ENCODE measurements around the gene DCDC2B.
A peak's percentile ranks its signal among the peaks of the same experiment; 100 is the strongest.

DCDC2B gene

DNA sequence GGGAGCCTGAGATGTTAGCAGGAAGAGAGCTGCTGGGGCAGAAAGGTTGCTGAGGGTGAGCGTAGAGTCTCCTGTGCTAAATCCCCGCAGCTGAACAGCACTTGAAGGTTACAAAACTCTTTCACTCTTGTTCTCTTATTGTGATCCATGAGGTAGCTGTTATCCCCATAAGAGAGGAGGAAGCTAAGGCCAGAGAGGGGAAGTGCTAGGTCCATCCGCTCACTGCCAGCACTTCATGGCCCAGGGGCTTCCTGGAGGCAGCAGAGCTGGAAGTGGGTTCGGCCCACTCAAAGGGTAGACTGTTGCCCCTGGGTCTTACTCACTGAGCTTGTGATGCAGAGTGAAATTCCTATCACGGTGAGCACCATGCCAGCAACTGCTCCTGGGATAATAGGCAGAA lies 7.7 kb downstream of the DCDC2B start:
- no peaks in the 10 kb centered on the region for H3K27me3 ChIP-seq (ENCODE audit: control insufficient read depth in 3 of 3, insufficient read depth in 3 of 3, low read depth in 1 of 3, low read length in 3 of 3)
- no peak overlapping the region for H2BK15ac ChIP-seq (ENCODE audit: low read length)
- H3K36me3 ChIP-seq (replicated peaks in 1 of 2; ENCODE audit: control insufficient read depth in 2 of 2, insufficient read depth in 2 of 2, low read length in 2 of 2), result peaks cover 22 to 50% of the 10 kb centered on the region in 2 donors
- no peak overlapping the region for H3K4me3 ChIP-seq (ENCODE audit: low read length in 2 of 2)
- no peak overlapping the region for H3K27ac ChIP-seq (replicated peaks; ENCODE audit: low read length)
- H2AFZ ChIP-seq (ENCODE audit: low read length), result no peak overlapping the region
- no peak overlapping the region for H3K4me2 ChIP-seq (ENCODE audit: insufficient read depth, low read length, poor library complexity, severe bottlenecking)
- peaks cover 0 to 1% of the 10 kb centered on the region in 2 donors for H3K9me3 ChIP-seq (replicated peaks in 1 of 2; ENCODE audit: control insufficient read depth in 2 of 2, insufficient read depth in 1 of 2, low read depth in 1 of 2, low read length in 2 of 2)
- H3K4me1 ChIP-seq (ENCODE audit: control insufficient read depth in 2 of 2, insufficient read depth in 1 of 2, low read depth in 1 of 2, low read length in 2 of 2), result peaks cover 7 to 10% of the 10 kb centered on the region in 2 donors
- DNase-seq (ENCODE audit: low spot score), result no peak
- H3K18ac ChIP-seq (ENCODE audit: low read length), result no peak overlapping the region
- H3K9ac ChIP-seq (ENCODE audit: low read depth, low read length, poor library complexity), result no peak overlapping the region
- no peak overlapping the region for H3K14ac ChIP-seq (ENCODE audit: low read length)
- no peak overlapping the region for H2BK5ac ChIP-seq (ENCODE audit: low read length)
- H3K23ac ChIP-seq (ENCODE audit: low read depth, low read length, poor library complexity), result no peak overlapping the region
- no peaks in the 10 kb centered on the region for H3K79me1 ChIP-seq (ENCODE audit: low read depth, low read length)
- no peak overlapping the region for H2BK120ac ChIP-seq (ENCODE audit: low read depth, low read length)
- H3K4ac ChIP-seq (ENCODE audit: low read length), result no peak overlapping the region
- no CpG with 5 or more reads among the region's 5 CpGs for WGBS, 2 donors (ENCODE audit: extremely low coverage in 2 of 2, insufficient read length in 2 of 2, insufficient replicate concordance in 1 of 2)
- H4K91ac ChIP-seq (ENCODE audit: low read depth, low read length, poor library complexity), result no peak overlapping the region
- H2AK5ac ChIP-seq (ENCODE audit: low read depth, low read length), result no peak overlapping the region
- H2BK12ac ChIP-seq (ENCODE audit: low read length), result no peak overlapping the region
- H4K8ac ChIP-seq (ENCODE audit: low read depth, low read length), result no peak overlapping the region

DNA sequence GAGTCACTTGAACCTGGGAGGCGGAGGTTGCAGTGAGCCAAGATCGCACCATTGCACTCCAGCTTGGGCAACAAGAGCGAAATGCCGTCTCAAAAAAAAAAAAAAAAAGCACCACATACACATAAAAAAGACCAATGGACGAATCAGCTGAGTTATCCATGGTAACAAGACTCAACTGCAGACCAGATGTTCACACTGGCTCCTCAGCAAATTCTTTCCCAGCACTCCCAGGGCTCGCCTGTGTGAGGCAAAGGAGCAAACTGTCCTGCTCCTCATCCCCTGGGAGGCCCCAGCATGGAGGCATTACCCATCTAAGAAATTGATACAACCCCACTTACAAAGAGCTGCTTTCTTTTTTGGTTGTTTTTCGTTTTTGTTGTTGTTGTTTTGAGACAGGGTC lies 10.1 kb downstream of the DCDC2B start:
- H3K4me3 ChIP-seq (ENCODE audit: low read length in 2 of 2), result no peak overlapping the region
- no peak overlapping the region for H3K9ac ChIP-seq (ENCODE audit: low read depth, low read length, poor library complexity)
- H4K91ac ChIP-seq (ENCODE audit: low read depth, low read length, poor library complexity), result no peak overlapping the region
- H2BK5ac ChIP-seq (ENCODE audit: low read length), result no peak overlapping the region
- H3K4ac ChIP-seq (ENCODE audit: low read length), result no peak overlapping the region
- H3K18ac ChIP-seq (ENCODE audit: low read length), result no peak overlapping the region
- no peak for DNase-seq (ENCODE audit: low spot score)
- H2AK5ac ChIP-seq (ENCODE audit: low read depth, low read length), result no peak overlapping the region
- H2BK15ac ChIP-seq (ENCODE audit: low read length), result no peak overlapping the region
- H2BK12ac ChIP-seq (ENCODE audit: low read length), result no peak overlapping the region
- peaks cover 2% of the 10 kb centered on the region for H3K79me1 ChIP-seq (ENCODE audit: low read depth, low read length)
- H3K4me2 ChIP-seq (ENCODE audit: insufficient read depth, low read length, poor library complexity, severe bottlenecking), result no peak overlapping the region
- no peak overlapping the region for H4K8ac ChIP-seq (ENCODE audit: low read depth, low read length)
- H3K27me3 ChIP-seq (ENCODE audit: control insufficient read depth in 3 of 3, insufficient read depth in 3 of 3, low read depth in 1 of 3, low read length in 3 of 3), result no peaks in the 10 kb centered on the region
- no peak overlapping the region for H3K14ac ChIP-seq (ENCODE audit: low read length)
- H3K36me3 ChIP-seq (replicated peaks in 1 of 2; ENCODE audit: control insufficient read depth in 2 of 2, insufficient read depth in 2 of 2, low read length in 2 of 2), result peaks cover 28 to 54% of the 10 kb centered on the region in 2 donors
- no peak overlapping the region for H3K27ac ChIP-seq (replicated peaks; ENCODE audit: low read length)
- H2BK120ac ChIP-seq (ENCODE audit: low read depth, low read length), result no peak overlapping the region
- WGBS, 2 donors (ENCODE audit: extremely low coverage in 2 of 2, insufficient read length in 2 of 2, insufficient replicate concordance in 1 of 2), result no CpG with 5 or more reads among the region's 7 CpGs
- H3K9me3 ChIP-seq (replicated peaks in 1 of 2; ENCODE audit: control insufficient read depth in 2 of 2, insufficient read depth in 1 of 2, low read depth in 1 of 2, low read length in 2 of 2), result peaks cover 0 to 1% of the 10 kb centered on the region in 2 donors
- H3K4me1 ChIP-seq (ENCODE audit: control insufficient read depth in 2 of 2, insufficient read depth in 1 of 2, low read depth in 1 of 2, low read length in 2 of 2), result peaks cover 10 to 15% of the 10 kb centered on the region in 2 donors
- no peak overlapping the region for H2AFZ ChIP-seq (ENCODE audit: low read length)
- H3K23ac ChIP-seq (ENCODE audit: low read depth, low read length, poor library complexity), result no peak overlapping the region

DNA sequence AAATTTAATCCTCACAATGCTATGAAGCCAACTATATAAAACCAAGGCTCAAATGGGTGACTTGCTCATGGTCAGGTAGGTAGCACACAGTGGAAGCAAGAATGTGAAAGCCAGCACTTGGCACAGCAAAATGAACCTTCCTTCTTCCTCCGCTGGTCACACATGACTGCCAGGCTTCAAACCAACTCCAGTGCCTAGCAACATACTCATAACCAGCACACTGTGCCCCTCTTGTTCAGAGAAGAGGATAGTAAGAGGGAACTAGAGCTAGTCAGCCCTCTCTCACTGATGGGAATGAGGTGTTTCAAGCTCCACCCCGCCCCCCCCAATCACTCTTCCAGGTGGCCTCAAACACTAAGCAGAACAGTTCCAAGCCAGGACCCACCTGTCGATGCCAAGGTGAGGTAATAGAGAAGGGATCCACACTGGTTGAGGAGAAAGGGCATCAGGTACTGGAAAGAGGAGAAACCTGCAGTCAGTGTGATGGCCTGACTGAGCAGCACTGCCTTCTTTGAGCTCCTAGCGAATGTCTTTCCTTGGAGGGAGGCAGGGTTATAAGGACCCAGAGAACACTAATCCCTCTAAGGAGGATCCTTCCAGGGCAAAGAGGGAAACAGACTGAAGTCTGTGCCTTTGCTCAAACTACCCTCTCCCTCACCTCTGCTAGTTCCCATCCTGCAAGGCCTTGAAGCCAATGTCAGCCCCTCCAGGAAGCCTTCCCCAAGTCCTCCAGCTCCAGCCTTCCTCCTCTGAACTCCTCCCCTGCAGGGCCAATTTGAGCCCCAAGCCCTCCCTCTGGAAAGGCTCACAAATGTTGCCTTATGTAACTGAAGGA lies 12.1 kb downstream of the DCDC2B start:
- H4K8ac ChIP-seq (ENCODE audit: low read depth, low read length), result no peak overlapping the region
- WGBS, 2 donors (ENCODE audit: extremely low coverage in 2 of 2, insufficient read length in 2 of 2, insufficient replicate concordance in 1 of 2), result no CpG with 5 or more reads among the region's 4 CpGs
- no peak overlapping the region for H2BK5ac ChIP-seq (ENCODE audit: low read length)
- no peak overlapping the region for H3K4ac ChIP-seq (ENCODE audit: low read length)
- H2BK12ac ChIP-seq (ENCODE audit: low read length), result no peak overlapping the region
- H3K4me1 ChIP-seq (ENCODE audit: control insufficient read depth in 2 of 2, insufficient read depth in 1 of 2, low read depth in 1 of 2, low read length in 2 of 2), result peaks cover 10 to 15% of the 10 kb centered on the region in 2 donors
- no peaks in the 10 kb centered on the region for H3K9me3 ChIP-seq (replicated peaks in 1 of 2; ENCODE audit: control insufficient read depth in 2 of 2, insufficient read depth in 1 of 2, low read depth in 1 of 2, low read length in 2 of 2)
- H3K79me1 ChIP-seq (ENCODE audit: low read depth, low read length), result peaks cover 2% of the 10 kb centered on the region
- no peak overlapping the region for H2BK120ac ChIP-seq (ENCODE audit: low read depth, low read length)
- H3K4me2 ChIP-seq (ENCODE audit: insufficient read depth, low read length, poor library complexity, severe bottlenecking), result peak overlapping the region; percentile 66
- H3K9ac ChIP-seq (ENCODE audit: low read depth, low read length, poor library complexity), result no peak overlapping the region
- H3K18ac ChIP-seq (ENCODE audit: low read length), result no peak overlapping the region
- no peaks in the 10 kb centered on the region for H3K27me3 ChIP-seq (ENCODE audit: control insufficient read depth in 3 of 3, insufficient read depth in 3 of 3, low read depth in 1 of 3, low read length in 3 of 3)
- H2AFZ ChIP-seq (ENCODE audit: low read length), result peak overlapping the region; percentile 98
- DNase-seq (ENCODE audit: low spot score), result no peak
- H4K91ac ChIP-seq (ENCODE audit: low read depth, low read length, poor library complexity), result no peak overlapping the region
- H3K14ac ChIP-seq (ENCODE audit: low read length), result no peak overlapping the region
- no peak overlapping the region for H3K27ac ChIP-seq (replicated peaks; ENCODE audit: low read length)
- H2AK5ac ChIP-seq (ENCODE audit: low read depth, low read length), result no peak overlapping the region
- H3K4me3 ChIP-seq (ENCODE audit: low read length in 2 of 2), result peak overlapping the region; percentile 84 to 97
- no peak overlapping the region for H2BK15ac ChIP-seq (ENCODE audit: low read length)
- H3K36me3 ChIP-seq (replicated peaks in 1 of 2; ENCODE audit: control insufficient read depth in 2 of 2, insufficient read depth in 2 of 2, low read length in 2 of 2), result peaks cover 24 to 52% of the 10 kb centered on the region in 2 donors
- no peak overlapping the region for H3K23ac ChIP-seq (ENCODE audit: low read depth, low read length, poor library complexity)

DNA sequence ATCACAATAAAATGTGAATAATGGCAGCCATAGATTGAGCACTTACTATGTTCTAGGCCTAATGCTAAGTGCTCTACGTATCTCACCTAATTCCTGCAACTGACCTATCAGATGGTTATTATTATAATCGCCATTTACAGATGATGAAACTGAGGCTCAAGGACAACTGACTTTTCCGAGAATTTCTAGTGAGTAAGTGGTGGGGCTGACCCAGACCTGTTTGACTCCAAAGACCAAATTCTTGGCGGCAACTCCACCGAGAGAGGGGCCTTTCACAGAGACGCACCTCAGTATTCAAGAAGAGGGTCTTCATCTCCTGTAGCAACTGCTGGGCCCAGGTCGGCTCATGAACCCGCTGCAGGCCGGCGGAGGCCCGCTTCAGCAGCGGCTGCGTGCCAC lies 12.7 kb downstream of the DCDC2B start:
- Histone ChIP-seq H3K4ac (ENCODE audit: low read length) (no peak overlapping the region), H2AK5ac (ENCODE audit: low read depth, low read length) (no peak overlapping the region), H2BK5ac (ENCODE audit: low read length) (no peak overlapping the region), H2BK12ac (ENCODE audit: low read length) (no peak overlapping the region), H4K8ac (ENCODE audit: low read depth, low read length) (no peak overlapping the region), H3K79me1 (ENCODE audit: low read depth, low read length) (peaks cover 2% of the 10 kb centered on the region), H3K4me3 (ENCODE audit: low read length in 2 of 2) (peak overlapping the region; percentile 84 to 97), H2AFZ (ENCODE audit: low read length) (peak overlapping the region; percentile 98), H3K4me1 (ENCODE audit: control insufficient read depth in 2 of 2, insufficient read depth in 1 of 2, low read depth in 1 of 2, low read length in 2 of 2) (peaks cover 10 to 15% of the 10 kb centered on the region in 2 donors), H3K14ac (ENCODE audit: low read length) (no peak overlapping the region), H2BK15ac (ENCODE audit: low read length) (no peak overlapping the region), H3K18ac (ENCODE audit: low read length) (peak overlapping the region; percentile 69), H3K27ac (replicated peaks; ENCODE audit: low read length) (no peak overlapping the region), H4K91ac (ENCODE audit: low read depth, low read length, poor library complexity) (no peak overlapping the region), H3K23ac (ENCODE audit: low read depth, low read length, poor library complexity) (peak overlapping the region; percentile 25), H2BK120ac (ENCODE audit: low read depth, low read length) (no peak overlapping the region), H3K27me3 (ENCODE audit: control insufficient read depth in 3 of 3, insufficient read depth in 3 of 3, low read depth in 1 of 3, low read length in 3 of 3) (no peaks in the 10 kb centered on the region), H3K4me2 (ENCODE audit: insufficient read depth, low read length, poor library complexity, severe bottlenecking) (peak overlapping the region; percentile 66), H3K9ac (ENCODE audit: low read depth, low read length, poor library complexity) (peak overlapping the region; percentile 78), H3K36me3 (replicated peaks in 1 of 2; ENCODE audit: control insufficient read depth in 2 of 2, insufficient read depth in 2 of 2, low read length in 2 of 2) (peaks cover 23 to 51% of the 10 kb centered on the region in 2 donors), H3K9me3 (replicated peaks in 1 of 2; ENCODE audit: control insufficient read depth in 2 of 2, insufficient read depth in 1 of 2, low read depth in 1 of 2, low read length in 2 of 2) (no peaks in the 10 kb centered on the region)
- WGBS, 2 donors (ENCODE audit: extremely low coverage in 2 of 2, insufficient read length in 2 of 2, insufficient replicate concordance in 1 of 2), result no CpG with 5 or more reads among the region's 13 CpGs
- DNase-seq (ENCODE audit: low spot score), result no peak

Data from neuronal stem cell (in vitro differentiated cells).